Posterior vena cava (tissue), 2 donors: ENCODE results near the gene CLEC16A. TPM values are rescaled to one million over a fixed set of nuclear protein-coding genes. Genes with fewer than 3 reads are reported as not detected.

Experiments
- DNase-seq: peaks from one replicate; pipeline ENCODE4 v3.0.0-alpha.2; 2020; ENCODE audit warnings: low spot score
- intact Hi-C, 2 donors: fragments of 100-400 bp; cut with DNase I; formaldehyde crosslinking; loops; one replicate each; pipeline versions ENCODE4 v1.14.1 to v1.14.2; 2022 to 2023
- total RNA-seq, 2 donors: library from RNA; stranded (reverse); fragmentation: NEBNext Ultra II Directional; extraction: Animal tissue kit (Norgen Biotek cat#: 25700); gene quantifications; one replicate each; pipeline ENCODE4 v1.2.1, GENCODE V29; 2021
- donor health status: DM: yes; HTN: yes; CAD: no.
- donor health status: DM: yes; HTN: yes; CAD: no.

Gene CLEC16A
- total RNA-seq, 2 donors from 2014 or later, result 19.4 to 20.1 TPM

DNA sequence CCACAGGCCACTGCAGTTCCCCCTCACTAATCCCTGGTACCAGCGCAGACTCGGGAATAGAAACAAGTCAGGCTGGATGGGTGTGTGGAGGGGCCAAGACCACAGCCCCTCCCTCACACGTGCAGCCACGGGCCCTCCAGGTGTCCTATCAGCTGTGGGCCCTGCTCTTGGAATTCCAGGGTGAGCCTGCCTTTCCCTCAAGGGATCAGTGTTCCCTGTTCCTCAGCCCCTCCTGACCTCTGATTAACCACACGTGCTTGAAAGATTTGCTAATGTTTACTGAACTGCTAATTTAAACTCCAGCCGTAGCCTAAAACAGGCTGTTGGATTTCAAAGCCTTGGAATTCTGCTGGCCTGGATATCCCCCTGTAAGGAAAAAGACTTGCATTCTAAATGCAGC lies 165.2 kb downstream of the CLEC16A start:
- DNase-seq, result no peak
- intact Hi-C loops, result loop anchor here in 1 of 2 donors (10.0 kb wide), 2 partner anchors 105 to 145 kb away; partner anchors contain the start of gene SOCS1

GRCh38 chr16:11111150-11111549 lies 166.8 kb downstream of the CLEC16A start:
- intact Hi-C loops, result loop anchor here in 1 of 2 donors (10.0 kb wide), 1 partner anchor 144 kb away; the partner anchor contains the start of gene SOCS1
- no peak for DNase-seq

- intact Hi-C loops, result loop anchor here in 1 of 2 donors (10.0 kb wide), 1 partner anchor 143 kb away; the partner anchor contains the start of gene SOCS1
- DNase-seq, result peak; percentile 24
Observed at GRCh38 chr16:11111856-11112634, 167.7 kb downstream of the CLEC16A start.

DNA sequence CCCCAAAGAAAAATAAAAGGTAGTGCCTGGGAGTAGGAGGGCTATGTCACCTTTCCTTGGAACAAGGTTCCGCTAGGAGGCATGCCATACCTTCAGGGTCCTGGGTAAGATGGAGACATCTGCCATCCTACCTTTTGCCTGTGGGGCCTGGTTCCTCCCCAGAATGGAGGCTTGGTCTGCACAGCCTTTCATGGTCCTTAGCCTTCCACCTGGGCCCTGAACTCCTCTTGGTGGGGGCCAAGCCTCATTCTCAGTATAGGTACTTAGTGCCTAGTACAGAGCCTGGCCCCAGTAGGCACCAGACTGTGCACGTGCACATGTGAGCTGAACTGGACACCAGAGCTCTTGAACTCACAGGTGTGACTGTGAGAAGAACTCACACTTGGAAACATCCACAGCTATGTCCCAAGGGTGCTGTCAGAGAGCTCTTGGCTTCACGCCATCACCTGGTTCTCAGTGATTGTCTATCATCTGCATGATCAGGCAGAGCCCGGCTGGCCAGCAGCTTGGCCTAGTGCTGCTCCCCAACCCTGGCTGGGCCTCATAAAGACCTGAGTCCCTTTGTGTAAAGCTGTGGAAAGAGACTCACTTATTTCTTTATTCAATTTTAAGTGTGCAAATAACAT lies 168.5 kb downstream of the CLEC16A start:
- no peak for DNase-seq
- intact Hi-C loops, result loop anchor here in 1 of 2 donors (10.0 kb wide), 1 partner anchor 142 kb away; the partner anchor contains the start of gene SOCS1

GRCh38 chr16:11114366-11115164 lies 170.2 kb downstream of the CLEC16A start:
- intact Hi-C loops, result loop anchor here in 1 of 2 donors (10.0 kb wide), 1 partner anchor 140 kb away; the partner anchor contains the start of gene SOCS1
- DNase-seq, result no peak

DNA sequence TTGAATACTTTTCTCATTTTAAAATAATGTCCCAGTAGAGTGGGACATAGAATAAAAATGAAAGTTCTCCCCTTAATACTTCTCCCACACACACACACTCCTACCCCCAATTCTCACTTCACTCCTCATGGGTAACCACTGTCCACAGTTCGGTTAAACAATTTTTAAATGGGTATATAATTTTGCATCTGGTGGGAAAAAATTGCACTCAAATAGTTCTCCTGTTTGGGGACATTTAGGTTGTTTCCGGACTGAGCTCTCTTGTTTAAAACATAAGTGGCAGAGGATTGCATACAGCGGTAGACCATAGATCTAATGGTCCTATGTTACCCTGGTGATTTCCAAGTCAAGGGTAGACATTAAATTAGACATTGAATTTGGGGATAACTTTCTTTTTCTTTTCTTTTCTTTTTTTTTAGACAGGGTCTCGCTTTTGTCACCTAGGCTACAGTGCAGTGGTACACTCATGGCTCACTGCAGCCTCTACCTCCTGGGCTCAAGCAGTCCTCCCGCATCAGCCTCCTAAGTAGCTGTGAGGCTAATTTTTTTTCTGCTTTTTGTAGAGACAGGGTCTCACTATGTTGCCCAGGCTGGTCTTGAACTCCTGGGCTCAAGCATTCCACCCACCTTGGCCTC lies 173.3 kb downstream of the CLEC16A start:
- DNase-seq, result peak; percentile 13
- intact Hi-C loops, result loop anchor here in 1 of 2 donors (10.0 kb wide), 1 partner anchor 137 kb away; the partner anchor contains the start of gene SOCS1

- intact Hi-C loops, result loop anchor here in 1 of 2 donors (10.0 kb wide), 1 partner anchor 136 kb away; the partner anchor contains the start of gene SOCS1
Observed at GRCh38 chr16:11118479-11118878, 174.1 kb downstream of the CLEC16A start.

GRCh38 chr16:11121083-11121608 lies 176.8 kb downstream of the CLEC16A start:
- DNase-seq, result no peak
- intact Hi-C loops, result no loop called here

More at GRCh38 chr16:11118479-11118878, 174.1 kb downstream of the CLEC16A start:
- no peak for DNase-seq

DNA sequence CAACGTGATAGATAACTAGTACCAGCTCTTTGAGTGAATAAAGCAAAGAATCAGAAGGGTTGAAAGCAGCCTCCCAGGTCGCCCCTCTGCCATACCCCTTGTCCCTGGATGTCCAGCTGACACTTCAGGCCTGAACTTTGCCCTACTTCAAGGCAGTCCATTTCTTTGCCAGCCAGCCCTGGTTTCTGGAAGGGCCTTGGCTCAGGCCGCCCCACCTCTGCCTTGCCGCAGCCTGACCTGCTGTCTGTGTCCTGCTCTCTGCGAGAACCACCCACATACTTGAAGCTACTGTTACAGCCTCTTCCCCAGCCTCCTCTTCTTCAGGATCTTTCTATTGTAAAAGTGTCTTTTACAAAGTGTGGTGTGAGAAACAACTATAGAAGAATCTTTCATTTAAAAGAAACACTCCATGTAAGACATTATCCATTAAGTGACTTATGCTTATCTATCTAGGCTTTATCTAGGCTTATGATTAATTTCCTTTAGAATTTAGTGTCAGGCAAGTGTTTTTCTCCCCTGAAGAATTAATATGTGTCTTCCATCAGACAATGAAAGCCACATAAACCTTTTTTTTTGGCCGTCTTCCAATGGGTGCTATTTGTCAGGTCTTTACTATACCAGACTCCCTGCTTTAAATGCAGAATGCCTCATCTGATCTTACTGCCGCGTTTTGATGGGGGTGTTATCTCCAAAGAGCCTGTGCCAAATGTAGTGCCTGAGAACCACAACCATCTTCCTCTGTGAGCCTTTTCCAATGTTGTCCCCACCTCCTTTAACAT lies 177.7 kb downstream of the CLEC16A start:
- intact Hi-C loops, result no loop called here
- DNase-seq, result no peak

- intact Hi-C loops, result no loop called here
- DNase-seq, result no peak
Observed at GRCh38 chr16:11123666-11124065, 179.3 kb downstream of the CLEC16A start.

- intact Hi-C loops, result no loop called here
- DNase-seq, result no peak
Observed at GRCh38 chr16:11125936-11126335, 181.6 kb downstream of the CLEC16A start.

DNA sequence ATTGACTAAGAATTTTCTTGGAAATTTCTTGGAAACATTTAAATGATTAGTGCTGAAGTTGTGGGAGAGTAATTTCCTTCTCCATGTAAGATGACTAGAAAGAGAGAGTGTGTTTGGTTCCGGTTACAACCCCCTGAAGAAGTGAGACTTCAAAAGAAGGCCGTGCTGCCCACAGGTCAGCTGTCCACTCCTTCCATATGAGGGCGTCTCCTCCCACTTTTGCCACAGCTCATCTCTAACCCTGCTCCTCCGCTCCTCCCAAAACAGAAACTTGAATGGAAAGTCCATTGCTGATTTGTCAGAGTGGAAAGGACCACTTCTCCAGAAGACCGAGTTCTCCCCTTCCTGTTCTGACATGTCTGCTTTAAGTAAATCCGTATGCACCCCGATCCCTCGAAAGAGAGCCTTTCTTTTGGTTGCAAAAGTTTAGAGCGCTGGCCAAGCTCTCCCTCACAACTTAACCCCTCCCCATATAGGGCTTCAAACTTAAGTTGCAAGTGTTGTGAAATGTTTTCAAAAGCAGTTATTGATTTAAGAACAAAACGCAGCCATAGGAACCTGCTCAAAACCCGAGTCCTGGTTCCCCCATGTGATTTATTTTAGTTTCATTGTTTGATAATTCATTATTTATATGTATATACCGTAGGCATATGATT lies 182.2 kb downstream of the CLEC16A start:
- intact Hi-C loops, result no loop called here
- no peak for DNase-seq

DNA sequence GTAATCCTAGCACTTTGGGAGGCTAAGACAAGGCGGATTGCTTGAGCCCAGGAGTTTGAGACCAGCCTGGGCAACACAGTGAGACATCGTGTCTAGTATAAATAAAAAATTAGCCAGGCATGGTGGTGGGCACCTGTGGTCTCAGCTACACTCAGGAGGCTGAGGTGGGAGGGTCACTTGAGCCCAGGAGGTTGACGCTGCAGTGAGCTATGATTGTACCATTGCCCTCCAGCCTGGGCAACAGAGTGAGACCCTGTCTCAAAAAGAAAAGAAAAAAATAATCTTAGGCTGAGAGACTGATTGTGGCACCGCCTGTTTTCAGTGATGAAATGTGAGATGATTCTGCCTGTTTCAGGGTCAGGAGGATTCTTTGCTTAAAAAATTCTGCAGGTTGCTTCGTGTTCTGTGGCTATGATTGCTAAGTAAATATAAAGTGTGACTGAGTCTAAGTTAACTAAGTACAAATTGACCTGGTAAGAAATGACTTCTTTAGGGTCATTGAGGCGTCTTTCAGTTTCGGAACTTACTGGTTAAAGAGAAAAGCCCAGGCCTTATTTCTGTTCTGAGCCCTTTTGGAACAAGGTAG lies 183.3 kb downstream of the CLEC16A start:
- intact Hi-C loops, result no loop called here

DNA sequence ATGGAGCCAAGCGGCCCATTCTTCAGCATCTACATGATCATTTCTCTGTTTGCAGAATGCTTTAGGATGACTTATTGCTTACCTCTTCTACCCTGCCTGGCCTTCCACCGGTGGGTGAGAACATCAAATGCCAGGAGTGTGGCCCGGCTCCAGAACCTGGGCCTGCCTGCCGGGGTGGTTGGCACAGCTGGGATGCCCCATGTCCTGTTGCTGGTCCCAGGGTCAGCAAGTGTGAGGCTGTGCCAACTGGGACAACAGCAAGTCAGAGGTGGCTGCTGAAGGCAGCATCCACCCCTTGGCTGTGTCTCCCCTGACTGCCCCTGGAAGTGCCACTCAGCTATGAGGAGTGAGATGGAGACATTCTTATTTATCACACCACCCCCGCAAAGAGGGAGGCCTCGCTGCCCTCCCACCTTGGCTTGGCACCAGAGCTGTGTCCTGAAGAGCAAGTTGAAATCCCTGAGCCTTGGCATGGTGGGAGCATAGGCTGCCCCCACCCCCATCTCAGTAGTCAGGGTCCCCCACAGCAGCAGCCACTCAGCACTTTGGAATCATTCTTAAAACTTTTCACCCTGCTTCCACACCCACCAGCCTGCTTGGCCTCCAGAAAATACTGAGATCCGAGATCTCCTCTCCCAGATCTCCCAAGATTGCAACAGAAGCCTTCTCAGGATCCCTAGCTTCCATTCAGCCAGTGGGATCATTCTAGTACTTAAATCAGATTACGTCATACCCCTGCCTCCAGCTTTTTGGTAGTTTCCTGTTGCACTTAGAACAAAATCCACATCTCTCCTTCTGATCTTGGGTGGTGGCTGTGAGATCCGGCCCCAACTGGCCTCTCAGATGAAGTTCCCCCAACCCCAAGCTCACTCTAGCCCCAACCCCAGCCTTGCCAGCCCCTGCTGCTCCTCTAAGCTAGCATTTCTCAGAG lies 184.1 kb downstream of the CLEC16A start:
- intact Hi-C loops, result no loop called here
- DNase-seq, result peak; percentile 54

More for the DNA sequence above, 183.3 kb downstream of the CLEC16A start:
- no peak for DNase-seq

- no peak for DNase-seq
- intact Hi-C loops, result no loop called here
Observed at GRCh38 chr16:11129378-11129781, 185.0 kb downstream of the CLEC16A start.
